Stomach smooth muscle (tissue), 2 donors: ENCODE measurements around the gene KMT2B.
"Not testable (repeated sequence)": the region's sequence is repeated elsewhere in the genome, so short reads cannot be mapped to it uniquely, and the experiment has no call there.

ENCODE experiments used
- H3K27ac ChIP-seq: one replicate; pipeline ENCODE4 v1.7.0; 2013; ENCODE audit warnings: mild to moderate bottlenecking, low read length, inconsistent platforms
- H3K27me3 ChIP-seq, 2 donors: one replicate each; pipeline ENCODE4 v1.7.0; 2013; ENCODE audit warnings: low read length in 2 of 2; ENCODE audit not compliant: insufficient read depth in 2 of 2, control insufficient read depth in 1 of 2
- H3K36me3 ChIP-seq, 2 donors: one replicate each; pipeline ENCODE4 v1.7.0; 2013; ENCODE audit warnings: low read length in 2 of 2; ENCODE audit not compliant: control insufficient read depth in 2 of 2, insufficient read depth in 2 of 2
- H3K4me1 ChIP-seq: one replicate; pipeline ENCODE4 v1.7.0; 2013; ENCODE audit warnings: low read length; ENCODE audit not compliant: control insufficient read depth, insufficient read depth
- H3K4me3 ChIP-seq, 2 donors: one replicate each; pipeline ENCODE4 v1.7.0; 2013; ENCODE audit warnings: low read length in 2 of 2
- H3K9ac ChIP-seq, 2 donors: one replicate each; pipeline ENCODE4 v1.7.0; 2013; ENCODE audit warnings: low read length in 2 of 2, mild to moderate bottlenecking in 1 of 2
- H3K9me3 ChIP-seq, 2 donors: one replicate each; pipeline ENCODE4 v1.7.0; 2013; ENCODE audit warnings: low read length in 2 of 2; ENCODE audit not compliant: control insufficient read depth in 2 of 2
- donor health status: healthy.
- donor health status: Pancreatic carcinoma.

The KMT2B gene

GRCh38 chr19:35717665-35718344 is at the start of gene KMT2B:
Gene KMT2B, plus strand, starts transcription at chr19:35718003. Its CDS starts 16 bp downstream, at chr19:35718019.
- no peaks in the 10 kb centered on the region for H3K27me3 ChIP-seq
- peak within 1 kb of the TSS; percentile 89 for H3K4me3 ChIP-seq
- no peaks in the 10 kb centered on the region for H3K9me3 ChIP-seq
- H3K4me1 ChIP-seq = peaks cover 42% of the 10 kb centered on the region
- H3K9ac ChIP-seq = peak within 1 kb of the TSS; percentile 79 to 94
- peak within 1 kb of the TSS; percentile 79 for H3K27ac ChIP-seq
- peaks cover 10 to 13% of the 10 kb centered on the region in 2 donors for H3K36me3 ChIP-seq

- Histone ChIP-seq H3K9ac (no peak overlapping the region), H3K4me3 (no peak overlapping the region), H3K36me3 (no peaks in the 10 kb centered on the region), H3K9me3 (no peaks in the 10 kb centered on the region), H3K27ac (no peak overlapping the region), H3K4me1 (no peaks in the 10 kb centered on the region), H3K27me3 (peaks cover 10 to 24% of the 10 kb centered on the region in 2 donors)
Measured at GRCh38 chr19:35669566-35669965, 48.2 kb upstream of the KMT2B start.

DNA sequence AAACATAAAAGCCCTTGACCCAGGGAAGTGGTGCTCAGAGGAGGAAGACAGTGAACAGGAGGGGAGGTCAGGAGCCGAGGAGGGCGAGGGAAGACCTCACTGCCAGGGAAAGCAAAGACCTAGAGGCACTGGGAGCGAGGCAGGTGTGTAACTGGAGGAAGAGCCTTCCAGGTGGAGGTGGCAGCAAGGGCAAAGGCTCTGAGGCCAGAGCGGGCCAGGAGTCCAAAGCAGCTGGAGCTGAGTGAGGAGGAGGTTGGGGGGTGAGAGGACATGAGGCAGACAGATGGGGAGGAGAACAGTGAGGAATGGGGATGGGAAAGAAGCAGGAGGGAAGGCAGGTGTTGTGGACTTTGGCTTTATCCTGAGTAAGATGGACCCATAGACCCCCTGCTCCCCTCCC is 47.8 kb upstream of the KMT2B start:
- H3K9ac ChIP-seq = no peak overlapping the region
- H3K27ac ChIP-seq = no peak overlapping the region
- H3K4me1 ChIP-seq = no peaks in the 10 kb centered on the region
- no peaks in the 10 kb centered on the region for H3K36me3 ChIP-seq
- H3K27me3 ChIP-seq = peaks cover 10 to 24% of the 10 kb centered on the region in 2 donors
- no peak overlapping the region for H3K4me3 ChIP-seq
- no peaks in the 10 kb centered on the region for H3K9me3 ChIP-seq

- Histone ChIP-seq H3K9ac (no peak overlapping the region), H3K9me3 (no peaks in the 10 kb centered on the region), H3K4me1 (no peaks in the 10 kb centered on the region), H3K36me3 (no peaks in the 10 kb centered on the region), H3K27me3 (peaks cover 10 to 27% of the 10 kb centered on the region in 2 donors), H3K4me3 (no peak overlapping the region), H3K27ac (no peak overlapping the region)
Measured at GRCh38 chr19:35670686-35671085, 47.1 kb upstream of the KMT2B start.

GRCh38 chr19:35671818-35672217 is 46.0 kb upstream of the KMT2B start:
- Histone ChIP-seq H3K27me3 (peaks cover 10 to 28% of the 10 kb centered on the region in 2 donors), H3K27ac (no peak overlapping the region), H3K4me3 (no peak overlapping the region), H3K36me3 (no peaks in the 10 kb centered on the region), H3K4me1 (no peaks in the 10 kb centered on the region), H3K9me3 (no peaks in the 10 kb centered on the region), H3K9ac (no peak overlapping the region)

GRCh38 chr19:35673121-35673804 is 44.5 kb upstream of the KMT2B start:
- H3K36me3 ChIP-seq = no peaks in the 10 kb centered on the region
- peak overlapping the region in 1 of 2 donors; percentile 40 for H3K4me3 ChIP-seq
- no peak overlapping the region for H3K9ac ChIP-seq
- H3K27ac ChIP-seq = no peak overlapping the region
- H3K9me3 ChIP-seq = no peaks in the 10 kb centered on the region
- H3K4me1 ChIP-seq = no peaks in the 10 kb centered on the region
- H3K27me3 ChIP-seq = peaks cover 10 to 30% of the 10 kb centered on the region in 2 donors

GRCh38 chr19:35675589-35676140 is 42.1 kb upstream of the KMT2B start:
- no peaks in the 10 kb centered on the region for H3K4me1 ChIP-seq
- no peak overlapping the region for H3K27ac ChIP-seq
- H3K9me3 ChIP-seq = no peaks in the 10 kb centered on the region
- peaks cover 10 to 26% of the 10 kb centered on the region in 2 donors for H3K27me3 ChIP-seq
- no peak overlapping the region for H3K9ac ChIP-seq
- no peaks in the 10 kb centered on the region for H3K36me3 ChIP-seq
- no peak overlapping the region for H3K4me3 ChIP-seq

GRCh38 chr19:35689836-35690235 is 28.0 kb upstream of the KMT2B start:
- no peak overlapping the region for H3K27ac ChIP-seq

DNA sequence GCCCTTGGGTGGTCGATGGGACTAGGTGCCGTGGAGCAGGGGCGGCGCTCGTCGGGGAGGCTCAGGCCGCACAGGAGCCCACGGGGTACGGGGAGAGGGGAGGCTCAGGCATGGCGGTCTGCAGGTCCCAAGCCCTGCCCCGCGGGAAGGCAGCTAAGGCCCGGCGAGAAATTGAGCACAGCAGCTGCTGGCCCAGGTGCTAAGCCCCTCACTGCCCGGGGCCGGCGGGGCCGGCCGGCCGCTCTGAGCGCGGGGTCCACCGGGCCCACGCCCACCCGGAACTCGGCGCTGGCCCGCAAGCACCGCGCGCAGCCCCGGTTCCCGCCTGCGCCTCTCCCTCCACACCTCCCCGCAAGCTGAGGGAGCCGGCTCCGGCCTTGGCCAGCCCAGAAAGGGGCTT is 26.7 kb upstream of the KMT2B start:
- not testable (repeated sequence) for H3K9ac ChIP-seq, H3K4me1 ChIP-seq, H3K27me3 ChIP-seq, H3K27ac ChIP-seq, H3K4me3 ChIP-seq, H3K36me3 ChIP-seq, H3K9me3 ChIP-seq

More at GRCh38 chr19:35689836-35690235, 28.0 kb upstream of the KMT2B start:
- Histone ChIP-seq H3K27me3 (no peaks in the 10 kb centered on the region), H3K9ac (no peak overlapping the region), H3K4me3 (no peak overlapping the region), H3K36me3 (no peaks in the 10 kb centered on the region), H3K4me1 (no peaks in the 10 kb centered on the region), H3K9me3 (no peaks in the 10 kb centered on the region)

- Histone ChIP-seq H3K27ac (no peak overlapping the region), H3K4me1 (no peaks in the 10 kb centered on the region), H3K9me3 (no peaks in the 10 kb centered on the region), H3K4me3 (no peak overlapping the region), H3K9ac (no peak overlapping the region), H3K36me3 (no peaks in the 10 kb centered on the region), H3K27me3 (no peaks in the 10 kb centered on the region)
Measured at GRCh38 chr19:35692010-35692409, 25.8 kb upstream of the KMT2B start.

DNA sequence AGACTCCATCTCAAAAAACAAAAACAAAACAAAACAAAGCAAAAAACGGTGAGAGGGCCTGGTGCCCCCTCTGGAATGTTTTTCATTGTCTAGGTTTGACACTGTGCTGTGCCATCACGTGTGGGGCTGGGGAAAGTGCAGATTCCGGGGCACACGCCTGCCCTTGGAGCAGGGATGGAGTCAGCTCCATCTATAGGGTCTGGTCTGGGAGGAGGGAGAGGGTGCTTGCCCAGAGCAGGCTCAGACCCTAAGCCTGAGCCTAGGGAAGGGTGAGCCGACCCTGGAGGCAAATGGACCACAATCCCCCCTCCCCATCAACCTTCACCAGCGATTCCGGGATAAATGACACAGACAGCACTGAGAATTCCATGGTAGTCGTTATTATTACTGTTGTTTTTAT is 24.4 kb upstream of the KMT2B start:
- Histone ChIP-seq H3K36me3 (no peaks in the 10 kb centered on the region), H3K4me3 (no peak overlapping the region), H3K9me3 (no peaks in the 10 kb centered on the region), H3K9ac (no peak overlapping the region), H3K27me3 (no peaks in the 10 kb centered on the region), H3K4me1 (no peaks in the 10 kb centered on the region), H3K27ac (no peak overlapping the region)
